Heart left ventricle (tissue), 16 donors: Measurements from ENCODE around the gene FABP2. TPM values are rescaled to one million over a fixed set of nuclear protein-coding genes. Genes with fewer than 3 reads are reported as not detected.

ENCODE experiments used
- ATAC-seq, 4 donors: fragments of 200-7000 bp; cut with Tn5 transposase; one replicate each; pipeline ENCODE4 v1.9.1; 2020 to 2022; ENCODE audit warnings: moderate library complexity in 4 of 4, mild to moderate bottlenecking in 3 of 4, moderate number of reproducible peaks in 1 of 4
- DNase-seq, 5 donors: peaks; one replicate each; pipeline ENCODE4 v3.0.0-alpha.2; 2020
- H3K27ac ChIP-seq, 12 donors: fragments of 200-600 bp; sonication (generic) in 4 of 12; one replicate each; pipeline versions ENCODE4 v1.5.0 to v1.8.0; 2016 to 2022; ENCODE audit warnings: mild to moderate bottlenecking in 2 of 12
- H3K27me3 ChIP-seq, 9 donors: fragments of 200-600 bp; sonication (generic) in 2 of 9; one replicate each; pipeline versions ENCODE4 v1.5.1 to v1.8.0; 2016 to 2022; ENCODE audit warnings: mild to moderate bottlenecking in 3 of 9
- H3K36me3 ChIP-seq, 9 donors: fragments of 200-600 bp; sonication (generic) in 2 of 9; one replicate each; pipeline versions ENCODE4 v1.5.0 to v1.8.0; 2018 to 2022; ENCODE audit warnings: mild to moderate bottlenecking in 2 of 9
- H3K4me1 ChIP-seq, 12 donors: fragments of 200-600 bp; sonication (generic) in 4 of 12; one replicate each; pipeline versions ENCODE4 v1.5.0 to v1.8.0; 2016 to 2022; ENCODE audit warnings: mild to moderate bottlenecking in 3 of 12
- H3K4me3 ChIP-seq, 12 donors: fragments of 200-600 bp; sonication (generic) in 4 of 12; one replicate each; pipeline versions ENCODE4 v1.5.0 to v1.8.0; 2017 to 2022; ENCODE audit warnings: mild to moderate bottlenecking in 9 of 12, moderate library complexity in 4 of 12
- H3K9me3 ChIP-seq, 12 donors: fragments of 200-600 bp; sonication (generic) in 4 of 12; one replicate each; pipeline versions ENCODE4 v1.5.0 to v1.8.0; 2016 to 2022; ENCODE audit warnings: mild to moderate bottlenecking in 1 of 12
- POLR2A ChIP-seq, 2 donors: fragments of 450-650 bp; IDR thresholded peaks; one replicate each; pipeline ENCODE4 v1.6.1; 2017; ENCODE audit warnings: antibody characterized with exemption in 2 of 2, mild to moderate bottlenecking in 2 of 2, moderate library complexity in 2 of 2
- WGBS, 4 donors: extraction: QIAGEN DNeasy Blood & Tissue Kit in 2 of 4; methylation state at CpG; one replicate each; pipeline versions ENCODE4 v1.1.5 to v1.1.7; 2013 to 2018; 5-methylcytosine and 5-hydroxymethylcytosine counted together
- intact Hi-C, 10 donors: fragments of 100-400 bp; cut with DNase I; formaldehyde crosslinking; loops; one replicate each; pipeline versions ENCODE4 v1.11.1 to v1.14.2; 2022
- polyA plus RNA-seq, 2 donors: library from polyadenylated mRNA; stranded (reverse); fragments of 200-250 nt; gene quantifications; one replicate each; pipeline ENCODE4 v1.2.3, GENCODE V29; 2013
- total RNA-seq, 9 donors: library from RNA; depleted of rRNA in 2 of 9; stranded (reverse); fragments of >200 nt in 2 of 9; fragmentation: NEBNext Ultra II Directional in 3 of 9; extraction: Animal tissue kit (Norgen Biotek cat#: 25700) in 3 of 9; gene quantifications; one replicate each; pipeline versions ENCODE4 v1.1.0 to v1.2.4, GENCODE V29; 2016 to 2023
- TF ChIP-seq, protein P1 (sequence below), 12 donors: fragments of 200-600 bp; sonication (generic) in 4 of 12; IDR thresholded peaks; one replicate each; pipeline versions ENCODE4 v1.5.0 to v1.8.0; 2018 to 2022; ENCODE audit warnings: antibody characterized with exemption in 12 of 12, mild to moderate bottlenecking in 5 of 12
- donor health status: ischemic (EF 13 %, LVEDD 7.1; RV severe dilation, severe dysfunction).
- donor health status: healthy with polysubstance abuse.
- donor health status: DM: no; HTN: yes; CAD: no.
- donor health status: DM: no; HTN: no; CAD: no.
- donor health status: ischemic (EF 25% LVEDD 6.9; RV normal size, moderate dysfunction).
- donor health status: ischemic (EF 25% LVEDD 5.7; RV mildly dilated, moderate dysfunction).
- donor health status: healthy.
- donor health status: DM: yes; HTN: yes; CAD: no.
- donor health status: ischemic (EF 35%, LVEDD 5.7; RV mildly dilated, moderate dysfunction).
- donor health status: nonischemic (EF 11% LVEDD 7.7; RV severe dilation, severe dysfunction).
- donor health status: DM: yes; HTN: yes; CAD: no.
- donor health status: PGD.
- donor health status: ischemic (EF 29% LVEDD 5.4; RV normal size, mild dysfunction).
- donor health status: nonischemic (EF 23%, LVEDD 6.1; RV moderate dilation, normal function).

Gene FABP2
- total and polyA plus RNA-seq, 11 donors: 0.15 to 2.9 (median 1.8) TPM; not detected in 7

DNA sequence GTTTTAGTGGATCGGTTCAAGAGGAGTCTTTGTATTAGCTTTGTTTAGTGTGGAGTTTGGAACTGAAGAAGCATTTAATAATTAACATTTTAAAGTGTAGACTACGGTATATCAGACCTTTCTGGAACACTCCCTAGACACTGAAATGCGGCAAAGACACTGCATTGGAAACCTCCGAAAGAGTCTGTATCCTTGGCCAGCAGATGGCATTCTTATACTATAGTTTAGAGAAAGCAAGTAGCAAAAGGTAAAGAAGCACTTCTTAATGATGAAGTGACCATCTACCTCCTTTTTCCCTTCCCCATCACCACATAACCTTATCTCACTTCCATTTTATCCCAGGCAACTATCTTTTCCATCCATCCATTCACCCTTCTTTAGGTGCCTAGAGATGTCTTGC, 7.6 kb downstream of the FABP2 start:
- 18 to 19% (median 19%) methylated on average over 4 of the region's 4 CpGs for WGBS, 4 donors
- Histone ChIP-seq H3K36me3 (no peaks in the 10 kb centered on the region), H3K27me3 (no peaks in the 10 kb centered on the region), H3K4me3 (no peak overlapping the region), H3K27ac (no peak overlapping the region), H3K4me1 (no peaks in the 10 kb centered on the region), H3K9me3 (no peaks in the 10 kb centered on the region)
- DNase-seq: no peak
- TF ChIP-seq, protein P1, sequence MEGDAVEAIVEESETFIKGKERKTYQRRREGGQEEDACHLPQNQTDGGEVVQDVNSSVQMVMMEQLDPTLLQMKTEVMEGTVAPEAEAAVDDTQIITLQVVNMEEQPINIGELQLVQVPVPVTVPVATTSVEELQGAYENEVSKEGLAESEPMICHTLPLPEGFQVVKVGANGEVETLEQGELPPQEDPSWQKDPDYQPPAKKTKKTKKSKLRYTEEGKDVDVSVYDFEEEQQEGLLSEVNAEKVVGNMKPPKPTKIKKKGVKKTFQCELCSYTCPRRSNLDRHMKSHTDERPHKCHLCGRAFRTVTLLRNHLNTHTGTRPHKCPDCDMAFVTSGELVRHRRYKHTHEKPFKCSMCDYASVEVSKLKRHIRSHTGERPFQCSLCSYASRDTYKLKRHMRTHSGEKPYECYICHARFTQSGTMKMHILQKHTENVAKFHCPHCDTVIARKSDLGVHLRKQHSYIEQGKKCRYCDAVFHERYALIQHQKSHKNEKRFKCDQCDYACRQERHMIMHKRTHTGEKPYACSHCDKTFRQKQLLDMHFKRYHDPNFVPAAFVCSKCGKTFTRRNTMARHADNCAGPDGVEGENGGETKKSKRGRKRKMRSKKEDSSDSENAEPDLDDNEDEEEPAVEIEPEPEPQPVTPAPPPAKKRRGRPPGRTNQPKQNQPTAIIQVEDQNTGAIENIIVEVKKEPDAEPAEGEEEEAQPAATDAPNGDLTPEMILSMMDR (IDR thresholded peaks at IDR 0.05): peak; percentile 14 to 66 (median 56)
- TF ChIP-seq POLR2A (IDR thresholded peaks at IDR 0.05): no peak
- ATAC-seq: peak; percentile 75 to 85 (median 80)
- intact Hi-C loops: loop anchor here (2.0 to 10.0 kb wide), 10 partner anchors 60 to 743 kb away; partner anchors contain the start of gene PDE5A (in 8 of the 10)

GRCh38 chr4:119313237-119313636, 8.7 kb downstream of the FABP2 start:
- Histone ChIP-seq H3K4me1 (no peaks in the 10 kb centered on the region), H3K4me3 (no peak overlapping the region), H3K27ac (no peak overlapping the region), H3K27me3 (no peaks in the 10 kb centered on the region), H3K36me3 (no peaks in the 10 kb centered on the region), H3K9me3 (no peaks in the 10 kb centered on the region)
- ATAC-seq (no peak), DNase-seq (no peak)
- intact Hi-C loops: loop anchor here (5.0 to 10.0 kb wide), 9 partner anchors 62 to 744 kb away; partner anchors contain the start of gene PDE5A (in 8 of the 10)
- TF ChIP-seq, protein P1 (IDR thresholded peaks at IDR 0.05): no peak
- no peak for TF ChIP-seq POLR2A (IDR thresholded peaks at IDR 0.05)

GRCh38 chr4:119310826-119311225, 11.1 kb downstream of the FABP2 start:
- Histone ChIP-seq H3K36me3 (no peaks in the 10 kb centered on the region), H3K27ac (no peak overlapping the region), H3K4me3 (no peak overlapping the region), H3K4me1 (no peaks in the 10 kb centered on the region), H3K9me3 (no peaks in the 10 kb centered on the region), H3K27me3 (no peaks in the 10 kb centered on the region)
- no peak for DNase-seq
- no peak for TF ChIP-seq POLR2A (IDR thresholded peaks at IDR 0.05)
- TF ChIP-seq, protein P1 (IDR thresholded peaks at IDR 0.05): no peak
- intact Hi-C loops: loop anchor here (5.0 to 10.0 kb wide), 9 partner anchors 64 to 746 kb away; partner anchors contain the start of gene PDE5A (in 8 of the 10)
- 47 to 65% (median 51%) methylated on average over 1 of the region's 1 CpG for WGBS, 4 donors
- no peak for ATAC-seq

- Histone ChIP-seq H3K27me3 (no peaks in the 10 kb centered on the region), H3K4me3 (no peak overlapping the region), H3K36me3 (no peaks in the 10 kb centered on the region), H3K27ac (no peak overlapping the region), H3K9me3 (no peaks in the 10 kb centered on the region), H3K4me1 (no peaks in the 10 kb centered on the region)
- ATAC-seq: no peak
- no peak for TF ChIP-seq POLR2A (IDR thresholded peaks at IDR 0.05)
- TF ChIP-seq, protein P1 (IDR thresholded peaks at IDR 0.05): no peak
- intact Hi-C loops: loop anchor here in 1 of 10 donors (10.0 kb wide), 1 partner anchor 437 kb away; no protein-coding TSS in a partner anchor
- no peak for DNase-seq
Measured at GRCh38 chr4:119307606-119308005, 14.3 kb downstream of the FABP2 start.
